Measurements from ENCODE around the gene LAMC3. TPM values are rescaled to one million over a fixed set of nuclear protein-coding genes. Genes with fewer than 3 reads are reported as not detected.
A peak's percentile ranks its signal among the peaks of the same experiment; 100 is the strongest.

Gene LAMC3
- total and polyA plus RNA-seq, 2 experiments from 2014 or later, result 29.5 to 43.4 TPM

- H2AFZ ChIP-seq, result no peak overlapping the region
Observed at GRCh38 chr9:131010482-131011273, 1.7 kb downstream of the LAMC3 start.

GRCh38 chr9:131011274-131012022, 2.5 kb downstream of the LAMC3 start:
- Histone ChIP-seq H3K4me2 (peak overlapping the region; percentile 78), H4K20me1 (ENCODE audit: insufficient read depth, poor library complexity, severe bottlenecking) (no peaks in the 10 kb centered on the region), H3K4me3 (no peak overlapping the region), H3K4me1 (ENCODE audit: insufficient read depth) (peaks cover 17% of the 10 kb centered on the region), H3K27ac (peak overlapping the region; percentile 95), H3K9me3 (ENCODE audit: low read depth) (no peaks in the 10 kb centered on the region), H3K27me3 (peaks cover 40% of the 10 kb centered on the region), H3K79me2 (no peaks in the 10 kb centered on the region), H2AFZ (no peak overlapping the region), H3K9me2 (replicated peaks; ENCODE audit: insufficient read depth) (no peaks in the 10 kb centered on the region), H3K36me3 (replicated peaks; ENCODE audit: insufficient read depth, low read depth) (no peaks in the 10 kb centered on the region)
- DNase-seq (ENCODE audit: low spot score), result no peak
- 67% methylated on average over 6 of the region's 8 CpGs for WGBS (ENCODE audit: low lambda C conversion rate, missing lambda C conversion rate)
- no peak for TF ChIP-seq CTCF (IDR thresholded peaks at IDR 0.05; ENCODE audit: poor library complexity)
- no peak for TF ChIP-seq EZH2 (IDR thresholded peaks at IDR 0.05; ENCODE audit: borderline replicate concordance)
- TF ChIP-seq EZH2phosphoT487 (IDR thresholded peaks at IDR 0.05; ENCODE audit: low read depth, severe bottlenecking, unreplicated experiment), result no peak

More at GRCh38 chr9:131010482-131011273, 1.7 kb downstream of the LAMC3 start:
- peaks cover 37% of the 10 kb centered on the region for H3K27me3 ChIP-seq
- H3K9me3 ChIP-seq (ENCODE audit: low read depth), result no peaks in the 10 kb centered on the region
- H3K9me2 ChIP-seq (replicated peaks; ENCODE audit: insufficient read depth), result no peaks in the 10 kb centered on the region
- no peaks in the 10 kb centered on the region for H3K79me2 ChIP-seq
- peak overlapping the region; percentile 78 for H3K4me2 ChIP-seq
- no peak for DNase-seq (ENCODE audit: low spot score)
- no peak overlapping the region for H3K4me3 ChIP-seq
- no peaks in the 10 kb centered on the region for H4K20me1 ChIP-seq (ENCODE audit: insufficient read depth, poor library complexity, severe bottlenecking)
- H3K36me3 ChIP-seq (replicated peaks; ENCODE audit: insufficient read depth, low read depth), result no peaks in the 10 kb centered on the region
- TF ChIP-seq EZH2 (IDR thresholded peaks at IDR 0.05; ENCODE audit: borderline replicate concordance), result no peak
- TF ChIP-seq EZH2phosphoT487 (IDR thresholded peaks at IDR 0.05; ENCODE audit: low read depth, severe bottlenecking, unreplicated experiment), result no peak
- no peak for TF ChIP-seq CTCF (IDR thresholded peaks at IDR 0.05; ENCODE audit: poor library complexity)
- H3K27ac ChIP-seq, result peak overlapping the region; percentile 95
- 64% methylated on average over 14 of the region's 14 CpGs for WGBS (ENCODE audit: low lambda C conversion rate, missing lambda C conversion rate)
- H3K4me1 ChIP-seq (ENCODE audit: insufficient read depth), result peaks cover 15% of the 10 kb centered on the region

- no peak for DNase-seq (ENCODE audit: low spot score)
- Histone ChIP-seq H2AFZ (no peak overlapping the region), H3K4me2 (peak overlapping the region; percentile 78), H3K4me3 (no peak overlapping the region), H3K27ac (peak overlapping the region; percentile 95), H3K36me3 (replicated peaks; ENCODE audit: insufficient read depth, low read depth) (no peaks in the 10 kb centered on the region), H3K4me1 (ENCODE audit: insufficient read depth) (peaks cover 22% of the 10 kb centered on the region), H4K20me1 (ENCODE audit: insufficient read depth, poor library complexity, severe bottlenecking) (no peaks in the 10 kb centered on the region), H3K79me2 (no peaks in the 10 kb centered on the region), H3K27me3 (peaks cover 41% of the 10 kb centered on the region), H3K9me2 (replicated peaks; ENCODE audit: insufficient read depth) (no peaks in the 10 kb centered on the region), H3K9me3 (ENCODE audit: low read depth) (no peaks in the 10 kb centered on the region)
- 63% methylated on average over 6 of the region's 6 CpGs for WGBS (ENCODE audit: low lambda C conversion rate, missing lambda C conversion rate)
- TF ChIP-seq EZH2phosphoT487 (IDR thresholded peaks at IDR 0.05; ENCODE audit: low read depth, severe bottlenecking, unreplicated experiment), result no peak
- TF ChIP-seq EZH2 (IDR thresholded peaks at IDR 0.05; ENCODE audit: borderline replicate concordance), result no peak
Observed at GRCh38 chr9:131012023-131012334, 3.0 kb downstream of the LAMC3 start.

GRCh38 chr9:131012396-131012917, 3.5 kb downstream of the LAMC3 start:
- WGBS (ENCODE audit: low lambda C conversion rate, missing lambda C conversion rate), result 58% methylated on average over 22 of the region's 22 CpGs
- H3K4me3 ChIP-seq, result no peak overlapping the region
- peaks cover 37% of the 10 kb centered on the region for H3K27me3 ChIP-seq
- no peaks in the 10 kb centered on the region for H3K9me2 ChIP-seq (replicated peaks; ENCODE audit: insufficient read depth)
- peak; percentile 69 for DNase-seq (ENCODE audit: low spot score)
- H3K79me2 ChIP-seq, result no peaks in the 10 kb centered on the region
- H3K9me3 ChIP-seq (ENCODE audit: low read depth), result no peaks in the 10 kb centered on the region
- TF ChIP-seq EZH2 (IDR thresholded peaks at IDR 0.05; ENCODE audit: borderline replicate concordance), result no peak
- TF ChIP-seq EZH2phosphoT487 (IDR thresholded peaks at IDR 0.05; ENCODE audit: low read depth, severe bottlenecking, unreplicated experiment), result no peak
- TF ChIP-seq CTCF (IDR thresholded peaks at IDR 0.05; ENCODE audit: poor library complexity), result no peak
- peak overlapping the region; percentile 78 for H3K4me2 ChIP-seq
- H3K27ac ChIP-seq, result peak overlapping the region; percentile 95
- H3K4me1 ChIP-seq (ENCODE audit: insufficient read depth), result peaks cover 22% of the 10 kb centered on the region
- no peaks in the 10 kb centered on the region for H4K20me1 ChIP-seq (ENCODE audit: insufficient read depth, poor library complexity, severe bottlenecking)
- no peak overlapping the region for H2AFZ ChIP-seq
- H3K36me3 ChIP-seq (replicated peaks; ENCODE audit: insufficient read depth, low read depth), result no peaks in the 10 kb centered on the region
